H9 (cell line): ENCODE data around the gene TAF11L6. TPM values are rescaled to one million over a fixed set of nuclear protein-coding genes. Genes with fewer than 3 reads are reported as not detected.
"Not testable (repeated sequence)": the region's sequence is repeated elsewhere in the genome, so short reads cannot be mapped to it uniquely, and the experiment has no call there.

Experiments used
- DNase-seq: peaks from one replicate; pipeline ENCODE4 v3.0.0-alpha.2; 2017
- H2AFZ ChIP-seq: one replicate; pipeline ENCODE4 v1.6.1; 2013; ENCODE audit warnings: mild to moderate bottlenecking, low read length, control low read depth, moderate library complexity
- H2AK5ac ChIP-seq: 2 replicates; pipeline ENCODE4 v1.6.1; 2013; ENCODE audit warnings: low read length, control low read depth, mixed read lengths; ENCODE audit not compliant: insufficient read length
- H2BK120ac ChIP-seq: one replicate; pipeline ENCODE4 v1.6.1; 2013; ENCODE audit warnings: low read depth, mild to moderate bottlenecking, low read length, control low read depth, inconsistent platforms; ENCODE audit not compliant: poor library complexity, severe bottlenecking
- H2BK12ac ChIP-seq: 2 replicates; pipeline ENCODE4 v1.6.1; 2013; ENCODE audit warnings: low read length, control low read depth, mixed read lengths, low read depth; ENCODE audit not compliant: insufficient read length
- H2BK15ac ChIP-seq: 2 replicates; pipeline ENCODE4 v1.6.1; 2013; ENCODE audit warnings: low read depth, low read length, control low read depth
- H2BK20ac ChIP-seq: one replicate; pipeline ENCODE4 v1.6.1; 2013; ENCODE audit warnings: low read depth, mild to moderate bottlenecking, low read length, control low read depth, inconsistent platforms; ENCODE audit not compliant: poor library complexity, severe bottlenecking
- H2BK5ac ChIP-seq: 2 replicates; pipeline ENCODE4 v1.6.1; 2013; ENCODE audit warnings: low read length, control low read depth, mixed read lengths; ENCODE audit not compliant: insufficient read length
- H3K14ac ChIP-seq: 2 replicates; pipeline ENCODE4 v1.6.1; 2013; ENCODE audit warnings: low read length, control low read depth; ENCODE audit not compliant: insufficient read depth
- H3K18ac ChIP-seq: 2 replicates; pipeline ENCODE4 v1.6.1; 2013; ENCODE audit warnings: low read depth, mild to moderate bottlenecking, mixed read lengths, low read length, control low read depth; ENCODE audit not compliant: insufficient read length
- H3K23ac ChIP-seq: 2 replicates; pipeline ENCODE4 v1.6.1; 2013; ENCODE audit warnings: low read length, control low read depth, mixed read lengths, low read depth; ENCODE audit not compliant: insufficient read length
- H3K23me2 ChIP-seq: 2 replicates; pipeline ENCODE4 v1.6.1; 2013; ENCODE audit warnings: low read depth, mild to moderate bottlenecking, mixed read lengths, low read length, control low read depth; ENCODE audit not compliant: insufficient read length, poor library complexity, severe bottlenecking
- H3K27ac ChIP-seq: 2 replicates; pipeline ENCODE4 v1.5.1; 2013; ENCODE audit warnings: low read length, control low read depth, mixed read lengths, low read depth; ENCODE audit not compliant: insufficient read length
- H3K27me3 ChIP-seq: 2 replicates; pipeline ENCODE4 v1.6.1; 2013; ENCODE audit warnings: low read length, control low read depth, inconsistent platforms; ENCODE audit not compliant: insufficient read depth
- H3K4ac ChIP-seq: 2 replicates; pipeline ENCODE4 v1.6.1; 2013; ENCODE audit warnings: low read depth, mild to moderate bottlenecking, control low read depth, inconsistent platforms, low read length, moderate library complexity
- H3K4me1 ChIP-seq: 2 replicates; pipeline ENCODE4 v1.6.1; 2013; ENCODE audit warnings: low read length, control low read depth, inconsistent platforms; ENCODE audit not compliant: insufficient read depth
- H3K4me2 ChIP-seq: 2 replicates; pipeline ENCODE4 v1.6.1; 2013; ENCODE audit warnings: low read length, control low read depth, mixed read lengths; ENCODE audit not compliant: insufficient read length, insufficient read depth
- H3K56ac ChIP-seq: 2 replicates; pipeline ENCODE4 v1.6.1; 2013; ENCODE audit warnings: low read depth, mild to moderate bottlenecking, mixed read lengths, low read length, control low read depth; ENCODE audit not compliant: insufficient read length
- H3K79me1 ChIP-seq: 2 replicates; pipeline ENCODE4 v1.6.1; 2013; ENCODE audit warnings: low read depth, mild to moderate bottlenecking, moderate library complexity, low read length, control low read depth, inconsistent platforms; ENCODE audit not compliant: insufficient read depth, poor library complexity, severe bottlenecking
- H3K79me2 ChIP-seq: 2 replicates; pipeline ENCODE4 v1.6.1; 2013; ENCODE audit warnings: low read length, control low read depth, inconsistent platforms; ENCODE audit not compliant: insufficient read depth
- H3K9ac ChIP-seq: 2 replicates; pipeline ENCODE4 v1.6.1; 2013; ENCODE audit warnings: low read length, control low read depth, mixed read lengths; ENCODE audit not compliant: insufficient read length; ENCODE audit errors: extremely low read depth
- H3K9me3 ChIP-seq: one replicate; pipeline ENCODE4 v1.6.1; 2013; ENCODE audit warnings: low read depth, low read length, inconsistent platforms; ENCODE audit not compliant: control insufficient read depth
- H3T11ph ChIP-seq: one replicate; pipeline ENCODE4 v1.6.1; 2013; ENCODE audit warnings: mild to moderate bottlenecking, low read length, control low read depth, inconsistent platforms
- H4K20me1 ChIP-seq: one replicate; pipeline ENCODE4 v1.6.1; 2013; ENCODE audit not compliant: control insufficient read depth, insufficient read length, insufficient read depth
- H4K5ac ChIP-seq: 2 replicates; pipeline ENCODE4 v1.6.1; 2013; ENCODE audit warnings: low read depth, mild to moderate bottlenecking, mixed read lengths, low read length, control low read depth; ENCODE audit not compliant: insufficient read length
- H4K8ac ChIP-seq: replicated peaks from 2 replicates; pipeline ENCODE4 v1.6.1; 2013; ENCODE audit warnings: low read length, control low read depth, mixed read lengths, low read depth; ENCODE audit not compliant: insufficient read length
- H4K91ac ChIP-seq: 2 replicates; pipeline ENCODE4 v1.6.1; 2013; ENCODE audit warnings: low read depth, mild to moderate bottlenecking, moderate library complexity, mixed read lengths, low read length, control low read depth; ENCODE audit not compliant: insufficient read length
- H3K27ac Mint-ChIP-seq, 3 experiments: 2 replicates in 2 of 3; 3 replicates in 1 of 3; pipeline ENCODE4 v1.8.0; 2020 to 2021; ENCODE audit warnings: mixed read lengths in 3 of 3, mild to moderate bottlenecking in 1 of 3, moderate library complexity in 1 of 3
- H3K27me3 Mint-ChIP-seq: 2 replicates; pipeline ENCODE4 v1.8.0; 2021; ENCODE audit warnings: low read depth, mild to moderate bottlenecking, moderate library complexity, mixed read lengths
- H3K36me3 Mint-ChIP-seq, 3 experiments: 2 replicates in 2 of 3; 3 replicates in 1 of 3; pipeline ENCODE4 v1.8.0; 2020 to 2021; ENCODE audit warnings: low read depth in 3 of 3, mixed read lengths in 3 of 3; ENCODE audit not compliant: insufficient read depth in 1 of 3
- H3K4me1 Mint-ChIP-seq, 2 experiments: 2 replicates each; pipeline ENCODE4 v1.8.0; 2020; ENCODE audit warnings: mixed read lengths in 2 of 2
- H3K4me3 Mint-ChIP-seq, 2 experiments: 2 replicates in 1 of 2; 3 replicates in 1 of 2; pipeline ENCODE4 v1.8.0; 2020 to 2021; ENCODE audit warnings: mild to moderate bottlenecking in 2 of 2, mixed read lengths in 2 of 2, moderate library complexity in 1 of 2
- H3K9me3 Mint-ChIP-seq, 2 experiments: 2 replicates in 1 of 2; 3 replicates in 1 of 2; pipeline ENCODE4 v1.8.0; 2020; ENCODE audit warnings: mild to moderate bottlenecking in 2 of 2, mixed read lengths in 2 of 2, moderate library complexity in 1 of 2
- WGBS: extraction: QIAGEN DNeasy Blood & Tissue Kit; methylation state at CpG from one replicate; pipeline ENCODE4 v1.1.7; 2013; ENCODE audit warnings: missing lambda C conversion rate, low lambda C conversion rate, mixed read lengths; ENCODE audit not compliant: insufficient read length; ENCODE audit errors: extremely low coverage; 5-methylcytosine and 5-hydroxymethylcytosine counted together
- total RNA-seq: library from RNA; stranded (reverse); gene quantifications from 2 replicates; pipeline ENCODE4 v1.2.1, GENCODE V29; 2021

TAF11L6 gene
- total RNA-seq, 1 experiment from 2014 or later = not detected

DNA sequence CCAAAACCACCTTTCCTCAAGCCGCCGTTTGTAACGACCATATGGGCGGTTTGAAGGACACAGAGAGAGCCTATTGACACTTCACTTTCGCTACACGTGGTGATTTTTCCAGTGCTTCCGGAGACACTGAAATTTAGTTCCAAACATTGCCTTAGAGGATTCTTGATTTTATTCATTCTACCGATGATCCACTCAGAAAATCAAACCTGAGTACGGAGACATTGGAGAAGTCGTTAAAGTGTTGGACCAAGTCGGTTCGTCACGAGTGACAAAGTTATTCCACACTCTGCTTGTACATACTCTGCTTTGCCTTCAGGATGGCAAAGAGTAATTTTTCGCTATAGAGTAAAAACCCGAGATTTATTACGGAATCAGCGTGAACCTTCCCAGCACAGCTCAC is 2.0 kb upstream of the TAF11L6 start:
- H3K14ac ChIP-seq, H3K9me3 ChIP-seq, H3T11ph ChIP-seq, H4K5ac ChIP-seq, H2BK20ac ChIP-seq, H3K79me1 ChIP-seq, H2AK5ac ChIP-seq, H3K27ac ChIP-seq, H3K27me3 ChIP-seq, H3K18ac ChIP-seq, H3K9ac ChIP-seq, H3K79me2 ChIP-seq, H2BK120ac ChIP-seq, H3K23ac ChIP-seq, H3K9me3 Mint-ChIP-seq, H3K4me3 Mint-ChIP-seq, H3K4me2 ChIP-seq, H4K91ac ChIP-seq, H3K27me3 Mint-ChIP-seq, H3K27ac Mint-ChIP-seq, H3K4me1 Mint-ChIP-seq, H4K8ac ChIP-seq, H2BK15ac ChIP-seq, H3K4me1 ChIP-seq, H3K23me2 ChIP-seq, H3K56ac ChIP-seq, H3K4ac ChIP-seq, H3K36me3 Mint-ChIP-seq, H2AFZ ChIP-seq, DNase-seq, H4K20me1 ChIP-seq, H2BK5ac ChIP-seq, H2BK12ac ChIP-seq: not testable (repeated sequence)
- WGBS = no CpG with 5 or more reads among the region's 17 CpGs

Other genes with a start within 250 kb of the TAF11L6 start
- not detected in 2 replicates for gene TAF11L2, start 30.4 kb upstream of the TAF11L6 start, total RNA-seq
- gene TAF11L3, start 10.3 kb upstream of the TAF11L6 start, total RNA-seq = not detected in 2 replicates
- gene TAF11L4, start 6.9 kb upstream of the TAF11L6 start, total RNA-seq = not detected in 2 replicates
- not detected in 2 replicates for gene TAF11L5, start 3.4 kb upstream of the TAF11L6 start, total RNA-seq
- gene TAF11L7, start 57.1 kb downstream of the TAF11L6 start, total RNA-seq = not detected in 2 replicates
- not detected in 2 replicates for gene TAF11L8, start 62.3 kb downstream of the TAF11L6 start, total RNA-seq
- not detected in 2 replicates for gene TAF11L9, start 65.7 kb downstream of the TAF11L6 start, total RNA-seq
- not detected in 2 replicates for gene TAF11L10, start 69.2 kb downstream of the TAF11L6 start, total RNA-seq
- not detected in 2 replicates for gene TAF11L11, start 75.5 kb downstream of the TAF11L6 start, total RNA-seq
- gene TAF11L12, start 81.7 kb downstream of the TAF11L6 start, total RNA-seq = not detected in 2 replicates
- gene TAF11L13, start 103.4 kb downstream of the TAF11L6 start, total RNA-seq = not detected in 2 replicates
- not detected in 2 replicates for gene TAF11L14, start 105.8 kb downstream of the TAF11L6 start, total RNA-seq